Left forelimb (tissue), 1 donor: Measurements from ENCODE around the gene NOL6.
"Not testable (repeated sequence)": the region's sequence is repeated elsewhere in the genome, so short reads cannot be mapped to it uniquely, and the experiment has no call there.

ENCODE experiments used
- DNase-seq: peaks from one replicate; pipeline ENCODE4 v3.0.0-alpha.2; 2018; ENCODE audit warnings: low spot score

NOL6 gene

GRCh38 chr9:33473643-33474352 lies at the start of gene NOL6:
Gene NOL6, minus strand, starts transcription at chr9:33473924. Its CDS starts 82 bp downstream, at chr9:33473842.
- DNase-seq = peak; percentile 98

GRCh38 chr9:33521861-33522260 lies 48.1 kb upstream of the NOL6 start:
- DNase-seq = not testable (repeated sequence)

GRCh38 chr9:33517934-33518577 lies 44.3 kb upstream of the NOL6 start:
- not testable (repeated sequence) for DNase-seq

GRCh38 chr9:33517373-33517772 lies 43.6 kb upstream of the NOL6 start:
- DNase-seq = no peak

GRCh38 chr9:33516397-33516796 lies 42.7 kb upstream of the NOL6 start:
- DNase-seq = not testable (repeated sequence)

- DNase-seq = not testable (repeated sequence)
Measured at GRCh38 chr9:33515342-33515995, 41.7 kb upstream of the NOL6 start.

- DNase-seq = not testable (repeated sequence)
Measured at GRCh38 chr9:33512535-33512934, 38.8 kb upstream of the NOL6 start.

GRCh38 chr9:33511184-33511517 lies 37.4 kb upstream of the NOL6 start:
- DNase-seq = not testable (repeated sequence)

- DNase-seq = peak; percentile 88
Measured at GRCh38 chr9:33510262-33511183, 36.8 kb upstream of the NOL6 start.

GRCh38 chr9:33506626-33507370 lies 33.1 kb upstream of the NOL6 start:
- DNase-seq = no peak

- DNase-seq = no peak
Measured at GRCh38 chr9:33498387-33498786, 24.7 kb upstream of the NOL6 start.

GRCh38 chr9:33493819-33494218 lies 20.1 kb upstream of the NOL6 start:
- DNase-seq = not testable (repeated sequence)

GRCh38 chr9:33489066-33489465 lies 15.3 kb upstream of the NOL6 start:
- DNase-seq = no peak

- DNase-seq = not testable (repeated sequence)
Measured at GRCh38 chr9:33485312-33485711, 11.6 kb upstream of the NOL6 start.

GRCh38 chr9:33480976-33481375 lies 7.3 kb upstream of the NOL6 start:
- no peak for DNase-seq

- DNase-seq = no peak
Measured at GRCh38 chr9:33480106-33480505, 6.4 kb upstream of the NOL6 start.

- no peak for DNase-seq
Measured at GRCh38 chr9:33476503-33476902, 2.8 kb upstream of the NOL6 start.

GRCh38 chr9:33475357-33475756 lies 1.6 kb upstream of the NOL6 start:
- no peak for DNase-seq

- DNase-seq = no peak
Measured at GRCh38 chr9:33472881-33473615, 676 bp downstream of the NOL6 start.

GRCh38 chr9:33472171-33472880 lies 1.4 kb downstream of the NOL6 start:
- no peak for DNase-seq
